ENCODE measurements around the gene TLE1. TPM values are rescaled to one million over a fixed set of nuclear protein-coding genes. Genes with fewer than 3 reads are reported as not detected.
"Not testable (repeated sequence)": the region's sequence is repeated elsewhere in the genome, so short reads cannot be mapped to it uniquely, and the experiment has no call there.

The TLE1 gene
- under 1 TPM; 0.48 to 0.53 TPM for total RNA-seq

DNA sequence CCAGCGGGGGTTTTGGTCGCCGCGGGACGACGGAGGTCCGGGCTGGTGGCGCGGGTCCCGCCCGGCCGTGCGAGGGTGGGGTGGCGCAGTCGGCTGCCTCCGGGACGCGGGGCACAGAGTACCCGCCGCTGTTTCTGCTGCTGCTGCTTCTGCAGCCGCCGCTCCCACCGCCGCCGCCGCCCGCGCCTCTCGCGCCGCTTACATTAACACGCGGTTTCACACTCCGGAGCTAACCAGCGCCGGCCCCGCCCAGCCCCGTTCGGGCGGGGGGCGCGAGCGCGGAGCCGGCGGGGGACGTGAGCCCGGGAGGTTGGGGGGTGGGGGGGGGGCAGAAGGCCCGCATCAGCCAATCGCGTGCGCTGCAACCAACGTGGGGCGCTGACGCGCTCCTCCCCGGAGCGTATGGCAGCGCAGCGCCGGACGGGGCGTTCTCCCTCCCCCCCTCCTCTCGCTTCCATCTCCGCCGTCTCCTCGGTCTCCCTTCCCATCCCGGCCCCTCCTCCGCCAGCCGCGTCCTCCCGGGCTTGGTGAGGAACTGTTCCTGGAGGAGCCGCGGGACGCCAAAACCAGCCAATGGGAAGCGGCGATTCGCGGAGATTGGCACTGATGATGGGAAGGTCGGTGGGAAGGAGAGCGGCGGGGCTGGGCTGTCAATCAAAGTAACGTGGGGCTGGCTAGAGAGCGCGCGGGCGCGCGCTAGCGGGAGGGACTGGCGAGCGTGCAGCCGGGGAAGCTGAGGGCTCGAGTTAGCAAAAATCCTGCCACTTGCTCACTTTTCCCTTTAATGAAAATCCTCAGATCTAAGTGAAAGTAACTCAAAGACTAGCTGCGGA, at the start of gene TLE1:
TSS of gene TLE1 (minus strand) at position 205 of the 833 bp plus-strand sequence. CDS start 1,307 bp downstream, outside the sequence.
- H3K27ac Mint-ChIP-seq = peak within 1 kb of the TSS; percentile 62
- H3K27me3 Mint-ChIP-seq = peaks cover 14% of the 10 kb centered on the region
- H3K36me3 Mint-ChIP-seq (ENCODE audit: low read depth) = peaks cover 8% of the 10 kb centered on the region
- H3K4me1 Mint-ChIP-seq = peaks cover 9% of the 10 kb centered on the region
- no peaks in the 10 kb centered on the region for H3K9me3 Mint-ChIP-seq
- DNase-seq = peak; percentile 65
- POLR2A ChIA-PET = no interaction called here
- H3K4me3 Mint-ChIP-seq = peak within 1 kb of the TSS; percentile 71
- CTCF ChIA-PET = no interaction called here

DNA sequence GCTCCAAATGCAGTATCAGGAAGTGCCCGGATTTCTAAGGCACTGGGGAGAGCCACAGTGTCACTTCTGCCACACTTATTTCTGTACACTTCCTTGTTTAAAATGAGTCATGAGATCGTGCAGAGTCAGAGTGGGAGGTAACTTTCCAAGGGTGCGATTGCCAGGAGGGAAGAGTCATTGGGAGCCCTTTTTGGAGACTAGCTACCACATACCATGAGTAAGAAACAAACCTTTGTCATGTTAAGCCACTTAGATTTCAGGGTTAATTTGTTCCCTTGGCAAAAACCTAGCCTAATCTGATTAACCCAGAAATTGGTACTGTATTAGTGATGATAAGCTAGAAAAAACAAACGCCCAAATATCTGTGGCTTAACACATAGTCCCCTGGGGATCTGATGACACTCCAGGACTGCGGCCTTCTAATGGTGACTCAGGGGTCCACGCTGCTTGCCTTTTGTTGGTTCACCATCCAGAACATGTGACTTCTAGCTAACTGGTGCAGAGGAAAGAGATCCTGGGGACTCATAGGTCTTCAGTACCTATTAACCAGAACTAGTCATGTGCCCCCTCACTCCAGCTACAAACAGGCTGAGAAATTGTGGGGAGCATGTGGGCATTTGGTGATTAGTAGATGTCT, 48.6 kb upstream of the TLE1 start:
- Mint-ChIP-seq H3K27me3 (no peaks in the 10 kb centered on the region), H3K4me1 (no peaks in the 10 kb centered on the region), H3K27ac (no peak overlapping the region), H3K36me3 (ENCODE audit: low read depth) (no peaks in the 10 kb centered on the region), H3K4me3 (no peak overlapping the region), H3K9me3 (peaks cover 7% of the 10 kb centered on the region)
- DNase-seq = no peak
- POLR2A ChIA-PET = no interaction called here
- CTCF ChIA-PET = no interaction called here

DNA sequence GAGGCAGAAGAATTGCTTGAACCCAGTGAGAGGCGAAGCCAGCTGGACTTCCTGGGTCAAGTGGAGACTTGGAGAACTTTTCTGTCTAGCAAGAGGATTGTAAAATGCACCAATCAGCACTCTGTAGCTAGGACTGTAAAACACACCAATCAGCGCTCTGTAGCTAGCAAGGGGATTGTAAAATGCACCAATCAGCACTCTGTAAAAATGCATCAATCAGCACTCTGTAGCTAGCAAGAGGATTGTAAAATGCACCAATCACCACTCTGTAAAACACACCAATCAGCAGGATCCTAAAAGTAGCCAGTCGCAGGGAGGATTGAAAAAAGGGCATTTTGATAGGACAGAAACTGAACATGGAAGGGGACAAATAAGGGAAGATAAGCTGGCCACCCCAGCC, 41.2 kb upstream of the TLE1 start:
- H3K9me3 Mint-ChIP-seq; H3K4me3 Mint-ChIP-seq; H3K36me3 Mint-ChIP-seq (ENCODE audit: low read depth): not testable (repeated sequence)

DNA sequence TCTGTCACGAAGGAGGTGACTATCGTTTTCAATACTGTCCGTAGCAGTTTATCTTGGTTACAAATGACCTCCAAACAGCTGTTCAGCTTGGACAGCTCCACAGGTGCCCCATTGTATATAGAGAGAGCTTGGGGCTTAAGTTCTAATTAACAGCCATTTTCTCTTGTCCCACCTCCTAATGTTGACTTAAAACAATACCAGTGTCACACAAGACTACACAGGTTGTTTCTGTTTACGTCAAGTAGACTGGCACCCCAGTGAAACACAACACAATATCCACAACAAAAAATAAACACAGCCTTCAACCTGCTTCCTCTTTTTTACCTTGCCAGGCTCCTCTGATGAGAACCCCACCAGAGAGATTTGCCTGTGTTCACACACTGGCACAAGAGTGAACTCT, 39.8 kb upstream of the TLE1 start:
- no peak for DNase-seq
- ChIA-PET CTCF (no interaction called here), POLR2A (no interaction called here)
- Mint-ChIP-seq H3K9me3 (peaks cover 5% of the 10 kb centered on the region), H3K36me3 (ENCODE audit: low read depth) (no peaks in the 10 kb centered on the region), H3K27me3 (no peaks in the 10 kb centered on the region), H3K27ac (no peak overlapping the region), H3K4me3 (no peak overlapping the region), H3K4me1 (no peaks in the 10 kb centered on the region)

More for the DNA sequence above, 41.2 kb upstream of the TLE1 start:
- DNase-seq, H3K4me1 Mint-ChIP-seq, CTCF ChIA-PET, H3K27me3 Mint-ChIP-seq, H3K27ac Mint-ChIP-seq, POLR2A ChIA-PET: not testable (repeated sequence)

DNA sequence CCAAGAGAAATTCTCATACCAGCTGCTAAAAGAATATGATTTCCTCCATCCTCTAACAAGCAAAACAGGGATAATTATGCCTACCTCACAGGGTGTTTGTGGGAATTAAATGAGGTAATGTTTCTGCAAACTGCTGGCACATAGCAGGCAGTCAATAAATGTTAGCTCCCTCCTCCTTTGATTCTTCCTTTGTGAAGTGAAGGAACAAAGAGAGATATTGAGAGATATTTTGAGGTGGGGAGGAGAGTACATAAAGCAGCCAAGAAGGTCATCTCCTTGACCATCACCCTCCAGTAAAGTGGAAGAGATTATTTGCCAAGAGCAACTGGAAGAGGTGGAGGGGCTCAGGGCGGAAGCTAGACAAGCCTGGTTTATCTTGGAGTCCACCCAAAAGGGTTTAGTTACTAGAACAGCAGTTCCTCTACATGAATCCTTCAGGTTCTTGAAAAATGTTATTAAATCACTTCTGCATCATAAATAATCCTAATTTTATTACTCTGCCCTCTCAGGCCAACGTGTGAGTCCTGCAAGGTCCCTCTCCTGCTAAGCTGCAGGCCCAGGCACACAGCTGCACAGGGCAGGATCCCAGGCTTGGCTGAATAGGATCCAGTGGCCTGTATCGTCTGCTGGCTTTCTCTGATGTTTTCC, 35.0 kb upstream of the TLE1 start:
- CTCF ChIA-PET = no interaction called here
- POLR2A ChIA-PET = no interaction called here
- H3K4me3 Mint-ChIP-seq = no peak overlapping the region
- no peaks in the 10 kb centered on the region for H3K27me3 Mint-ChIP-seq
- no peaks in the 10 kb centered on the region for H3K4me1 Mint-ChIP-seq
- H3K9me3 Mint-ChIP-seq = peaks cover under 1% of the 10 kb centered on the region
- no peak for DNase-seq
- H3K27ac Mint-ChIP-seq = no peak overlapping the region
- no peaks in the 10 kb centered on the region for H3K36me3 Mint-ChIP-seq (ENCODE audit: low read depth)

DNA sequence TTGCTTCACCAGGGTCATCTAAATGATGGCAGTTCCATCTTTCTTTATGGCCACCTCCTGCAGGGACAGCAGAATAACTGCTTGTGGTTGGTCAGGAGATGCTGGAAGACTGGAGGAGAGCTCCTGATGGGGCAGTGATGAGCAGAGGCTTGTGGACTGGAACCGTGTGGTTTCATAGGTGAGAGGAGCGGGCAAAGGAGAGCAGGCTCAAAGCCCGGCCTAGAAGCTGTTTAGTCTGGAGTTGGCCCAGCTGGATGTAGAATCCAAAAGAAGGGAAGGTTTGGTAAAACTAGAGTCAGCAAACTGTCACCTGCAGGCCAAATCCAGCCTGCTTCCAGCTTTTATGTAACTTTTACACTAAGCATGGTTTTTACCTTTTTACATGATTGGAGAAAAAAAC, 32.9 kb upstream of the TLE1 start:
- no peak overlapping the region for H3K4me3 Mint-ChIP-seq
- no peaks in the 10 kb centered on the region for H3K36me3 Mint-ChIP-seq (ENCODE audit: low read depth)
- ChIA-PET POLR2A (no interaction called here), CTCF (no interaction called here)
- no peak overlapping the region for H3K27ac Mint-ChIP-seq
- peaks cover 2% of the 10 kb centered on the region for H3K9me3 Mint-ChIP-seq
- no peak for DNase-seq
- H3K27me3 Mint-ChIP-seq = no peaks in the 10 kb centered on the region
- H3K4me1 Mint-ChIP-seq = no peaks in the 10 kb centered on the region

DNA sequence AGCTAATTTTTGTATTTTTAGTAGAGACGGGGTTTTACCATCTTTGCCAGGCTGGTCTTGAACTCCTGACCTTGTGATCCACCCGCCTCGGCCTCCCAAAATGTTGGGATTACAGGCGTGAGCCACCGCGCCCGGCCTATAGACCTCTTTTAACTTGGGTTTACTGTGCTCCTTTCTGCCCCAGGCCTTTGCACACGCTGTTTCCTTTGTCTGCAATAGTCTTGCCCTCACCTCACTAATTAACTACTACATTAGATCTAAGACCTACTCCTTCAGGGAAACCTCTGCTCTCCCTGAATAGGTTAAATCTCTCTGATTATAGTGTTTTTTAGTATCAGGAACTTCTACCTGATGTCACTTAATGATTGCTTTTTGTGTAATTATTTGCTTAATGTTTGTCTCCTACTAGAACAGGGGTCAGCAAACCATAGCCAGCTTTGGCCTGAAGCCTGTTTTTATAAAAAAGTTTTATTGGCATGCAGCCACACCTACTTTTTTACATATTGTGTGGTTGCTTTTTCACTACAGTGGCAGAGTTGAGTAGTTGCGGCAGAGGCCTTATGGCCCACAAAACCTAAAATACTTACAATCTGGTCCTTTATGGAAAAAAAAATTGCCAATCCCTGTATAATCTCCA, 31.2 kb upstream of the TLE1 start:
- Mint-ChIP-seq H3K4me3 (no peak overlapping the region), H3K36me3 (ENCODE audit: low read depth) (no peaks in the 10 kb centered on the region), H3K9me3 (peaks cover 2% of the 10 kb centered on the region), H3K27ac (no peak overlapping the region), H3K27me3 (no peaks in the 10 kb centered on the region), H3K4me1 (no peaks in the 10 kb centered on the region)
- no peak for DNase-seq
- CTCF ChIA-PET = no interaction called here
- POLR2A ChIA-PET = no interaction called here

DNA sequence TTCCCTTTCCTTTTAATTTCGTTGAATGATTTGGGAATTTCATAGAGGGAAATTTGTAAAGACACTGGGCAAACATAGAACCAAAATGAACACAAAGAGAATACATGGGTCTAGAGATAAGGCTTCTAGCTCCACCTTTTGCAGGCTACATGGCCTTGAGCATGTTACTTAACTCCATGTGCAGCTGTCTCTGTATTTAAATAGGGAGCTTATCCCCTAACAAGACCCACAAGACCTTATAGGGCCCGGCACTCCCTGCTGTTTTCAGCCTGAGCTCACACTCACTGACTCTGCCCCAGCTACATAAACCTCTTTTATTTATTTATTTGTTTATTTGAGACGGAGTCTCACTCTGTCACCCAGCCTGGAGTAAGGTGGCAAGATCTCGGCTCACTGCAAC, 30.6 kb upstream of the TLE1 start:
- peaks cover 2% of the 10 kb centered on the region for H3K9me3 Mint-ChIP-seq
- no peaks in the 10 kb centered on the region for H3K36me3 Mint-ChIP-seq (ENCODE audit: low read depth)
- ChIA-PET POLR2A (no interaction called here), CTCF (no interaction called here)
- H3K4me3 Mint-ChIP-seq = no peak overlapping the region
- H3K27ac Mint-ChIP-seq = no peak overlapping the region
- no peak for DNase-seq
- H3K4me1 Mint-ChIP-seq = no peaks in the 10 kb centered on the region
- H3K27me3 Mint-ChIP-seq = no peaks in the 10 kb centered on the region

DNA sequence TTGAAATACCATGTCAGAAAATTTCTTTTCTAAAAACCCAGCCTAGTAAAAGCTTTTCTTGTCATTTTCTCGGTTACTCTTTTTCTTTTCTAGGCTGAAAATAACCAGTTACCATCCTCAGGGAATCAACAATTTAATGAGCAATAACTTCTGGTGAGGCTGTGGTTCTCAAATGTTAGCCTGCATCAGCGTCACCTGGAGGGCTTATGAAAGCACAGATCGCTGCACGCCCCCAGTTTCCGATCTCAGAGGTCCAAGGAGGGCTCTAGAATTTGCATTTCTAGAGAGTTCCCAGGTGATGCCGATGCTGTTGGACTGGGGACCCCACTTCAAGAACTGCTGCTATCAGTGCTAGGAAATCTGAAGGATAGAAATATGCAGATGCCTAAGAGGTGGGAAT, 28.9 kb upstream of the TLE1 start:
- DNase-seq = no peak
- H3K4me1 Mint-ChIP-seq = no peaks in the 10 kb centered on the region
- peaks cover 2% of the 10 kb centered on the region for H3K9me3 Mint-ChIP-seq
- H3K4me3 Mint-ChIP-seq = no peak overlapping the region
- H3K27me3 Mint-ChIP-seq = no peaks in the 10 kb centered on the region
- ChIA-PET CTCF (no interaction called here), POLR2A (no interaction called here)
- no peak overlapping the region for H3K27ac Mint-ChIP-seq
- H3K36me3 Mint-ChIP-seq (ENCODE audit: low read depth) = no peaks in the 10 kb centered on the region

DNA sequence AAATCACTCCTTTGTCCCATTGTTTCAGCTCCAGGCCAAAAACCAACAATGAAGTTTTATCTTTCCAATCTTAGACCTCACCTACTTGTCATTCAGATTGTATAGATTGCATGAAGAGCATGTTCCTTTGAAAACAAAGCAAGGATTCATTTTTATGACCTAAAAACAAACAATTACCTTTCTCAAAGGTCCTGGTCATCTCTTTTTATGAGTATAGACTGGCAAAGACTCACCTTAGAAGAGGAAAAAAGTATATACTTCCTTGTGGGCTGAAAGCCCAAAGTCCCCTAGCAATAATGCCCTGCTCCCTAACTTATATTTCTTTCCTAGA, 28.4 kb upstream of the TLE1 start:
- ChIA-PET POLR2A (no interaction called here), CTCF (no interaction called here)
- H3K9me3 Mint-ChIP-seq = peaks cover 6% of the 10 kb centered on the region
- no peak for DNase-seq
- H3K27ac Mint-ChIP-seq = no peak overlapping the region
- no peaks in the 10 kb centered on the region for H3K4me1 Mint-ChIP-seq
- H3K27me3 Mint-ChIP-seq = no peaks in the 10 kb centered on the region
- no peak overlapping the region for H3K4me3 Mint-ChIP-seq
- H3K36me3 Mint-ChIP-seq (ENCODE audit: low read depth) = no peaks in the 10 kb centered on the region

DNA sequence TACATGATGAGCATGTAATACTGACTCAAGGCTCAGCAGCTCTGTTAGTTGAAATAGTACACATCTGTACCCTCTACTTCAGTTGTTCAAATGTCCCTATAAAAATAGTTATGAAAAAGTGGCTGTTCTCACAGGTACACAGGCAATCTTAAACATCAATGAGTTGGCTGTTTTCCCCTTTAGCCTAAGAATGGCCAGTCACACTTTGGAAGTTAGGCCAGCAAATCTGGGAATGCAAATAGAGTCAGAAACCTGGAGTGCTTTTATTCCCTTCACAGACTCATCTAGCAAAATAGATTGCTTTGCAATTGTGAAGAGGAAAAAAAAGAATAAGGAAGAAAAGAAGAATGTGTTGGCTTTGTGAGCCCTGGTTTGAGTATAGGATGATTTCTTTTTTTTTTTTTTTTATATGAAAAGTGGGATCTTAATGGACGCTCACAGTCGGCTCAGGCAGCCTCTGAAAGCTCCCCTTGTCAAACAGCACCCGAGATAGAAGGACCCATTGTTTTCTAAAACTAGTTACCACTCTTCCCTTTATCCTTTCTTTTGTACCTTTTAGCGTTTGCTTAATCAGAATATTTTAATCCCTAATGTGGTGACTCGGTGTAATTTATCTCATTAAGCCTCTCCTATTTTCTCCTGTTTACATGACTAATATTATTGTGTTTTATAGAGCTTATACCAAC, 27.9 kb upstream of the TLE1 start:
- CTCF ChIA-PET = no interaction called here

DNA sequence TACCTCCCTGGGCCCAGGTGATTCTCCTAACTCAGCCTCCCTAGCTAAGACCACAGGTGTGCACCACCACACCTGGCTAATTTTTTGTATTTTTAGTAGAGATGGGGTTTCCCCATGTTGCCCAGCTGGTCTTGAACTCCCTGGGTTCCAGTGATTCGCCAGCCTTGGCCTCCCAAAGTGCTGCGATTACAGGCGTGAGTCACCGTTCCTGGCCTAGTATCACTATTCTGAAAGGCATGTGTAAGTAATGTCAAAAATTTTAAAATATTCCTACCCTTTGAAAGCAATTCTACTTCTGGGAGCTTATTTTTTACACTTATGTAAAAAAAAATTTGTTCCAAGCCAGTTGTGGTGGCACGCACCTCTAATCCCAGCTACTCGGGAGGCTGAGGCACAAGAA, 27.1 kb upstream of the TLE1 start:
- POLR2A ChIA-PET = no interaction called here
- H3K4me3 Mint-ChIP-seq = no peak overlapping the region
- DNase-seq = no peak
- CTCF ChIA-PET = no interaction called here
- H3K27me3 Mint-ChIP-seq = no peaks in the 10 kb centered on the region
- no peak overlapping the region for H3K27ac Mint-ChIP-seq
- peaks cover 8% of the 10 kb centered on the region for H3K9me3 Mint-ChIP-seq
- H3K4me1 Mint-ChIP-seq = no peaks in the 10 kb centered on the region
- no peaks in the 10 kb centered on the region for H3K36me3 Mint-ChIP-seq (ENCODE audit: low read depth)

More for the DNA sequence above, 27.9 kb upstream of the TLE1 start:
- POLR2A ChIA-PET = no interaction called here
- no peak overlapping the region for H3K27ac Mint-ChIP-seq
- no peak for DNase-seq
- H3K4me3 Mint-ChIP-seq = no peak overlapping the region
- no peaks in the 10 kb centered on the region for H3K36me3 Mint-ChIP-seq (ENCODE audit: low read depth)
- peaks cover 6% of the 10 kb centered on the region for H3K9me3 Mint-ChIP-seq
- no peaks in the 10 kb centered on the region for H3K4me1 Mint-ChIP-seq
- H3K27me3 Mint-ChIP-seq = no peaks in the 10 kb centered on the region

DNA sequence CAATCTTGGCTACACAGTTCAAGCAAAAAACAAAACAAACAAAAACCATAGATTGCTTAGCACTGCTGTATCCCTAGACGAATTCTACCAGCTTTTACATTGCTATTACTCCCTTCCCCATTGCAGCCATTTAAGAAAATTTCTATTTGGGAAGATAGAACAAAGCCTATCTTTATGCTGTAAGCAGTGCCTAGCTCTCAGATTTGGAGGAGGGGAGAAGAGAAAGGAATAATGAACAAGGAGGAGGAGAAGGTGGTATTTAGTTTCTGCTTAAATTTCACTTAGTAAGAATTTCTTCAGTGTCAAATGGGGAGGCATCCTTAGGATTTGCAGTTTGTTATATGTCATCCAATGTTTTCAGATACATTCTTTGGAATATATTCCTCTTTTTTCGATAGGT, 16.2 kb upstream of the TLE1 start:
- ChIA-PET POLR2A (no interaction called here), CTCF (no interaction called here)
- no peak for DNase-seq
- no peak overlapping the region for H3K4me3 Mint-ChIP-seq
- no peak overlapping the region for H3K27ac Mint-ChIP-seq
- no peaks in the 10 kb centered on the region for H3K4me1 Mint-ChIP-seq
- H3K9me3 Mint-ChIP-seq = peaks cover 3% of the 10 kb centered on the region
- H3K36me3 Mint-ChIP-seq (ENCODE audit: low read depth) = no peaks in the 10 kb centered on the region
- no peaks in the 10 kb centered on the region for H3K27me3 Mint-ChIP-seq

Measured in activated CD4-positive, alpha-beta memory T cell treated with anti-CD3 and anti-CD28 coated beads, Interleukin-2, amount 10 ng/mL, durations not matched to agents 7 days and 5 days (primary cell).